Measurements from ENCODE around the gene LTF.
"Not testable (repeated sequence)": the region's sequence is repeated elsewhere in the genome, so short reads cannot be mapped to it uniquely, and the experiment has no call there.

LTF gene

GRCh38 chr3:46497556-46498265, 33.0 kb upstream of the LTF start, which contains the start of gene RTP3:
Gene RTP3, plus strand, starts transcription at chr3:46497976. Its CDS starts 87 bp downstream, at chr3:46498063.
- no peaks in the 10 kb centered on the region for H3K9me3 Mint-ChIP-seq
- no peaks in the 10 kb centered on the region for H3K36me3 Mint-ChIP-seq (ENCODE audit: insufficient read depth)
- ATAC-seq (replicated peaks; ENCODE audit: extremely low read depth, poor library complexity, severe bottlenecking) (no peak), DNase-seq (ENCODE audit: low spot score in 2 of 2) (no peak)
- H3K4me3 Mint-ChIP-seq, result no peak within 1 kb of the TSS
- H3K27ac Mint-ChIP-seq (ENCODE audit: low read depth), result no peak within 1 kb of the TSS
- no peaks in the 10 kb centered on the region for H3K27me3 Mint-ChIP-seq
- H3K4me1 Mint-ChIP-seq, result peaks cover 9% of the 10 kb centered on the region

DNA sequence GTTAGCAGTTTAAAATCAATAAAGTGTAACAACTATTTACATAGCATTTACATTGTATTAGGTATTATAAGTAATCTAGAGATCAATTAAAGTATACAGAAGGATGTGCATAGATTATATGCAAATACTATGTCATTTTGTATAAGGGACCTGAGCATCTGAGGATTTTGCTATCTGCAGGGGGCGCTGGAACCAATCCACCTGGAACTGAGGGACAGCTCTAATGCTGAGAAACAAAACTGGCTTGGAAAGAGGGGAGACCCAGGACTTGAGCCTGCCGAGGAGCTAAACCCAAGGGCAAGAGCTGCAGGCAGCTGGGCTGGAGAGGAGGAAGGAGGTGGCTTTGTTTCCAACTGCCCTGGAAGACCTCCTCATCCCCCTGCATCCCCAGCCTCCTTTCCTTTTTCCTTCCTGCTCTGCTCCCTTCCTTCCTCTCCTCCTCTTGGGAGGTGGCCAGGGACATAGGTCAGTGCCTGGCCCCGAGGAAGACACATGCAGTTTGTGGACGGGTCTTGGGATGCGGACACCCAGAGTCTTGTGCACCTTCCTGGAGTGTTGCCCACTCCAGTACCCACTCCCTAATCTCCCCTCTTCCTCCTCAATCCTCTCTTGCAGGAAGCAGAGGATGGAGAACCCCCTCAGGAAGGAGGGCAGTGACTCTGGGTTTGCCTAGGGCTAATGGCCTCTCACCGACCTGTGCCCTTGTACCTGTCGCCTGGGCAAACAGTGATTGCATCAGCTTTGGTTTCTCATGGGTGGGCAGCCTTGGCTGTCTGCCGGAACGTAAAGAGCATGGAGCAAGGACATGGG, 32.2 kb upstream of the LTF start:
- Mint-ChIP-seq H3K4me1 (peaks cover 9% of the 10 kb centered on the region), H3K4me3 (no peak overlapping the region), H3K27ac (ENCODE audit: low read depth) (no peak overlapping the region), H3K27me3 (no peaks in the 10 kb centered on the region), H3K9me3 (no peaks in the 10 kb centered on the region), H3K36me3 (ENCODE audit: insufficient read depth) (no peaks in the 10 kb centered on the region)
- peak; percentile 32 to 37 for DNase-seq (ENCODE audit: low spot score in 2 of 2)
- no peak for ATAC-seq (replicated peaks; ENCODE audit: extremely low read depth, poor library complexity, severe bottlenecking)

GRCh38 chr3:46495901-46496456, 31.3 kb upstream of the LTF start:
- Mint-ChIP-seq H3K4me1 (peaks cover 9% of the 10 kb centered on the region), H3K27ac (ENCODE audit: low read depth) (no peak overlapping the region), H3K36me3 (ENCODE audit: insufficient read depth) (no peaks in the 10 kb centered on the region), H3K9me3 (no peaks in the 10 kb centered on the region), H3K27me3 (no peaks in the 10 kb centered on the region), H3K4me3 (no peak overlapping the region)
- ATAC-seq (replicated peaks; ENCODE audit: extremely low read depth, poor library complexity, severe bottlenecking) (no peak), DNase-seq (ENCODE audit: low spot score in 2 of 2) (no peak)

DNA sequence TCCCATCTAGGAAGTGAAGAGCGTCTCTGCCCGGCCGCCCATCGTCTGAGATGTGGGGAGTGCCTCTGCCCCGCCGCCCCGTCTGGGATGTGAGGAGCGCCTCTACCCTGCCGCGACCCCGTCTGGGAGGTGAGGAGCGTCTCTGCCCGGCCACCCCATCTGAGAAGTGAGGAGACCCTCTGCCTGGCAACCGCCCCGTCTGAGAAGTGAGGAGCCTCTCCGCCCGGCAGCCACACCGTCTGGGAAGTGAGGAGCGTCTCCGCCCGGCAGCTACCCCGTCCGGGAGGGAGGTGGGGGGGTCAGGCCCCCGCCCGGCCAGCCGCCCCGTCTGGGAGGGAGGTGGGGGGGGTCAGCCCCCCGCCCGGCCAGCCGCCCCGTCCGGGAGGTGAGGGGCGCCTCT, 29.8 kb upstream of the LTF start:
- peaks cover 14% of the 10 kb centered on the region for H3K4me1 Mint-ChIP-seq
- H3K36me3 Mint-ChIP-seq (ENCODE audit: insufficient read depth); DNase-seq (ENCODE audit: low spot score in 2 of 2); H3K27me3 Mint-ChIP-seq; H3K27ac Mint-ChIP-seq (ENCODE audit: low read depth); ATAC-seq (replicated peaks; ENCODE audit: extremely low read depth, poor library complexity, severe bottlenecking); H3K4me3 Mint-ChIP-seq; H3K9me3 Mint-ChIP-seq: not testable (repeated sequence)

DNA sequence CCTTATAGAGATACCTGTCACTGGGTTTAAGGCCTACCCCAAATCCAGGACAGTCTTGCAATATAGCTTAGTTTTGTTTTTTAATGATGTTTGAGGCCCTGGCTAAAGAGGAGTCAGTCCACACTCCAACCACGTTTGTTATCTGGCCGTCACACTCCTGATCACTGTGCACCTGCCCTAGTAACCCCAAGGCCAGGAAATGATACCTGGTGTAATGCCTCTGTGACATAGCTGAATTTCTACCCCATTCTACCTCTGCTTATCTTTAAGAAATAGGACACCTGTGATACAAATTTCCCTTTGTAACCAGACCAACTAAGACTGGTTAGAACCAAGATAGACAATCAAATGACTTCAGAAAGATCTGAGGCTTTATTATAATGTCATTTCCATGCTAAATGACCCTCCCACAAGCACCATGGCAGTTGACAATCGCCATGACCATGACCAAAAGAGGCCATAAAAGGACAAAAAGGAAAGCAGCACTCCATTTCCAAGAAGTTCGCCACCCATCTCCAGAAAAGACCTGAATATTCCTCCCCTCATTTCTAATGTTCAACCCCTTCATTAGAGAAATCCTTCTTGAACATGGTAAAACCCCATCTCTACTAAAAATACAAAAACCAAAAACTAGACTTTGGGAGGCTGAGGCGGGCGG, 28.3 kb upstream of the LTF start:
- Mint-ChIP-seq H3K4me3 (no peak overlapping the region), H3K4me1 (peaks cover 17% of the 10 kb centered on the region), H3K36me3 (ENCODE audit: insufficient read depth) (peaks cover 7% of the 10 kb centered on the region), H3K27ac (ENCODE audit: low read depth) (no peak overlapping the region), H3K9me3 (no peaks in the 10 kb centered on the region), H3K27me3 (no peaks in the 10 kb centered on the region)
- no peak for DNase-seq (ENCODE audit: low spot score in 2 of 2)
- no peak for ATAC-seq (replicated peaks; ENCODE audit: extremely low read depth, poor library complexity, severe bottlenecking)

GRCh38 chr3:46491089-46492070, 26.7 kb upstream of the LTF start:
- peaks cover 7% of the 10 kb centered on the region for H3K36me3 Mint-ChIP-seq (ENCODE audit: insufficient read depth)
- no peaks in the 10 kb centered on the region for H3K27me3 Mint-ChIP-seq
- no peaks in the 10 kb centered on the region for H3K9me3 Mint-ChIP-seq
- H3K4me1 Mint-ChIP-seq, result peaks cover 17% of the 10 kb centered on the region
- no peak overlapping the region for H3K4me3 Mint-ChIP-seq
- DNase-seq (ENCODE audit: low spot score in 2 of 2) (no peak), ATAC-seq (replicated peaks; ENCODE audit: extremely low read depth, poor library complexity, severe bottlenecking) (no peak)
- no peak overlapping the region for H3K27ac Mint-ChIP-seq (ENCODE audit: low read depth)

- H3K9me3 Mint-ChIP-seq, result no peaks in the 10 kb centered on the region
- H3K4me3 Mint-ChIP-seq, result no peak overlapping the region
- peaks cover 7% of the 10 kb centered on the region for H3K36me3 Mint-ChIP-seq (ENCODE audit: insufficient read depth)
- H3K4me1 Mint-ChIP-seq, result peaks cover 17% of the 10 kb centered on the region
- ATAC-seq (replicated peaks; ENCODE audit: extremely low read depth, poor library complexity, severe bottlenecking) (no peak), DNase-seq (ENCODE audit: low spot score in 2 of 2) (no peak)
- no peak overlapping the region for H3K27ac Mint-ChIP-seq (ENCODE audit: low read depth)
- H3K27me3 Mint-ChIP-seq, result no peaks in the 10 kb centered on the region
Observed at GRCh38 chr3:46490338-46491084, 25.8 kb upstream of the LTF start.

DNA sequence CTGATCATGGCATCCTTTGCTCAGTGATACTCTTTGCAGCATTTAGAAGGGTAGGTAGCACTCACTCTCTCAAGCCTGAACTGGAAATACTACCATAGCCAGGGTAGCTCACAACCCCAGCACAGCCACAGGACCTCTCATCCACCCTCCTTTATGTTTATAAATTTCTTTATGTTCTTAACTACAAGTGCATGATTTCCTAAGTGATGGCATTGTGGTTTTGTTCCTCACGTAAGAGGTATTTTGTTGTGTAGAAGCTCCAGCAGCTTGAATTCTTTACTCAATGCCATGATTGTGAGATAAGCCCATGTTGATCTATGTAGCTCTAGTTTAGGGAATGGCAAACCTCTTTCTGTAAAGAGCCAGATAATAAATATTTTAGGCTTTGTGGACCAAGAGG, 25.2 kb upstream of the LTF start:
- Mint-ChIP-seq H3K9me3 (no peaks in the 10 kb centered on the region), H3K27me3 (no peaks in the 10 kb centered on the region), H3K27ac (ENCODE audit: low read depth) (no peak overlapping the region), H3K4me1 (peaks cover 17% of the 10 kb centered on the region), H3K4me3 (no peak overlapping the region), H3K36me3 (ENCODE audit: insufficient read depth) (peaks cover 7% of the 10 kb centered on the region)
- DNase-seq (ENCODE audit: low spot score in 2 of 2) (no peak), ATAC-seq (replicated peaks; ENCODE audit: extremely low read depth, poor library complexity, severe bottlenecking) (no peak)

DNA sequence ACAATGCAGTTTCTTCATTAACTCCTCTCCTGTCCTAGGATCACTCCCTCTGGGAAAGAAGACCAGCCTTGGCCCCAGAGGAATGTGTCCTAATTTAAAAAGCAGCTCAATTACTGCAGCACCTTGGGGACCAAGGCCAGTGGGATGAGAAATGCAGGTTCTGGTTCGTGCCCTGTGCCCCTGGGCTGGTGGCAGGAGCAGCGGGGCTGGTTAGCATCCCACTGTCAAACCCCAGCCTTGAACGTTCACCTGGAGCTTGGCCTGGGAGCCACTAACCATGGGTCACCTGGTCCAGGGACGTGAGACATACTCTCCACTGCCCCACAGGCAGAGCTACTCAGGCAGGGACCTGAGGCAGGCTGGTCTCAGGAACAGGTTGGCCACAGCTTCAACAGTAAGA, 24.7 kb upstream of the LTF start:
- Mint-ChIP-seq H3K27ac (ENCODE audit: low read depth) (no peak overlapping the region), H3K27me3 (no peaks in the 10 kb centered on the region), H3K9me3 (no peaks in the 10 kb centered on the region), H3K36me3 (ENCODE audit: insufficient read depth) (peaks cover 7% of the 10 kb centered on the region), H3K4me1 (peaks cover 17% of the 10 kb centered on the region), H3K4me3 (peak overlapping the region; percentile 59)
- no peak for ATAC-seq (replicated peaks; ENCODE audit: extremely low read depth, poor library complexity, severe bottlenecking)
- DNase-seq (ENCODE audit: low spot score in 2 of 2), result no peak

DNA sequence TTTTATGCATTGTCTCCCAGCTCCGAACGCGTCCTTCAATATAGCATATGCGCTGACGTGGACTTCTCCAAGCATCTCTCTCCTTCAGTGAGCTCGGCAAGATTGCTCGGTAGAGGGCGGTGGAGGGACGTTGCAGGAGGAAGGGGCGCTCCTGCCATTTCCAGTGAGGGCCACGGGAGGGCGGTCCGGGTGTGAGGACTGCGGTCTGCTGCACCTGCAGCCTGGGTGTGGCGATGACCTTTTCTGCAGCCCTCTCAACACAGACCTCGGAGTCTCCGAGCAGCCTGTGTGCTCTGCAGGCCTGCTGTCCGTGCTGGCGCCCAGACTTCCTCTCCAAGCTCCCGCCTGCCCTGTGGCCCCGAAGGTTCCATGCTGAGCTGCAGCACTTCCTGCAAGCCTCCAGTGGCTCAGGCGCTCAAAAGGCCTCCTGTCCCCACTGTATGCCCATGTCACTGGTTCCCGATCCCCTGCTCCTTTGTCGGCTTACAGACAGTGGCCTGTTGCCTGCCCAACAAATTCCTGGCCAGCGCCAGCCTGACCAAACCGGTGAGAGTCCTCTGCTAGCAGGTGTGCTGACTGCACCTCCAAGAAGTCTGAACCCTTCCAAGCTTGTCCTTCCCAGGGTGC, 24.1 kb upstream of the LTF start:
- DNase-seq (ENCODE audit: low spot score in 2 of 2) (peak; percentile 87 to 92), ATAC-seq (replicated peaks; ENCODE audit: extremely low read depth, poor library complexity, severe bottlenecking) (peak; percentile 95)
- H3K9me3 Mint-ChIP-seq, result no peaks in the 10 kb centered on the region
- H3K4me1 Mint-ChIP-seq, result peaks cover 17% of the 10 kb centered on the region
- no peaks in the 10 kb centered on the region for H3K27me3 Mint-ChIP-seq
- peak overlapping the region; percentile 59 for H3K4me3 Mint-ChIP-seq
- peak overlapping the region; percentile 49 for H3K27ac Mint-ChIP-seq (ENCODE audit: low read depth)
- peaks cover 7% of the 10 kb centered on the region for H3K36me3 Mint-ChIP-seq (ENCODE audit: insufficient read depth)

GRCh38 chr3:46485779-46486175, 21.1 kb upstream of the LTF start:
- Mint-ChIP-seq H3K4me3 (no peak overlapping the region), H3K4me1 (peaks cover 17% of the 10 kb centered on the region), H3K9me3 (no peaks in the 10 kb centered on the region), H3K27me3 (peaks cover 15% of the 10 kb centered on the region), H3K27ac (ENCODE audit: low read depth) (no peak overlapping the region), H3K36me3 (ENCODE audit: insufficient read depth) (peaks cover 7% of the 10 kb centered on the region)
- DNase-seq (ENCODE audit: low spot score in 2 of 2) (no peak), ATAC-seq (replicated peaks; ENCODE audit: extremely low read depth, poor library complexity, severe bottlenecking) (no peak)
